Fibroblast of mammary gland (primary cell): ENCODE data around the gene PARP4.
"Not testable (repeated sequence)": the region's sequence is repeated elsewhere in the genome, so short reads cannot be mapped to it uniquely, and the experiment has no call there.

Experiments
- DNase-seq: peaks from one replicate; pipeline ENCODE4 v3.0.0-alpha.2; 2010; ENCODE audit warnings: low read depth
- H3K4me3 ChIP-seq: 2 replicates; pipeline ENCODE4 v1.5.1; 2011; ENCODE audit warnings: low read depth, mild to moderate bottlenecking, low read length, moderate library complexity; ENCODE audit not compliant: control insufficient read depth
- TF ChIP-seq, protein P1 (sequence below): conservative IDR thresholded peaks from 2 replicates; pipeline ENCODE4 v1.5.1; 2011; ENCODE audit warnings: low read depth, low read length, inconsistent platforms; ENCODE audit not compliant: control insufficient read depth, insufficient read depth

Gene PARP4

GRCh38 chr13:24491845-24492244 is 20.7 kb downstream of the PARP4 start:
- TF ChIP-seq, protein P1, sequence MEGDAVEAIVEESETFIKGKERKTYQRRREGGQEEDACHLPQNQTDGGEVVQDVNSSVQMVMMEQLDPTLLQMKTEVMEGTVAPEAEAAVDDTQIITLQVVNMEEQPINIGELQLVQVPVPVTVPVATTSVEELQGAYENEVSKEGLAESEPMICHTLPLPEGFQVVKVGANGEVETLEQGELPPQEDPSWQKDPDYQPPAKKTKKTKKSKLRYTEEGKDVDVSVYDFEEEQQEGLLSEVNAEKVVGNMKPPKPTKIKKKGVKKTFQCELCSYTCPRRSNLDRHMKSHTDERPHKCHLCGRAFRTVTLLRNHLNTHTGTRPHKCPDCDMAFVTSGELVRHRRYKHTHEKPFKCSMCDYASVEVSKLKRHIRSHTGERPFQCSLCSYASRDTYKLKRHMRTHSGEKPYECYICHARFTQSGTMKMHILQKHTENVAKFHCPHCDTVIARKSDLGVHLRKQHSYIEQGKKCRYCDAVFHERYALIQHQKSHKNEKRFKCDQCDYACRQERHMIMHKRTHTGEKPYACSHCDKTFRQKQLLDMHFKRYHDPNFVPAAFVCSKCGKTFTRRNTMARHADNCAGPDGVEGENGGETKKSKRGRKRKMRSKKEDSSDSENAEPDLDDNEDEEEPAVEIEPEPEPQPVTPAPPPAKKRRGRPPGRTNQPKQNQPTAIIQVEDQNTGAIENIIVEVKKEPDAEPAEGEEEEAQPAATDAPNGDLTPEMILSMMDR, result peak; percentile 7
- H3K4me3 ChIP-seq, result no peak overlapping the region
- no peak for DNase-seq

- no peak for DNase-seq
- no peak overlapping the region for H3K4me3 ChIP-seq
- TF ChIP-seq, protein P1, result no peak
Measured at GRCh38 chr13:24489721-24490120, 22.9 kb downstream of the PARP4 start.

GRCh38 chr13:24488092-24488491 is 24.5 kb downstream of the PARP4 start:
- H3K4me3 ChIP-seq, DNase-seq: not testable (repeated sequence)

GRCh38 chr13:24486017-24486657 is 26.4 kb downstream of the PARP4 start:
- DNase-seq, H3K4me3 ChIP-seq: not testable (repeated sequence)

- TF ChIP-seq, protein P1, result no peak
- H3K4me3 ChIP-seq, result no peak overlapping the region
- no peak for DNase-seq
Measured at GRCh38 chr13:24473686-24474085, 38.9 kb downstream of the PARP4 start.

- DNase-seq, H3K4me3 ChIP-seq: not testable (repeated sequence)
Measured at GRCh38 chr13:24472129-24472528, 40.4 kb downstream of the PARP4 start.

- no peak overlapping the region for H3K4me3 ChIP-seq
Measured at GRCh38 chr13:24463078-24463477, 49.5 kb downstream of the PARP4 start.

DNA sequence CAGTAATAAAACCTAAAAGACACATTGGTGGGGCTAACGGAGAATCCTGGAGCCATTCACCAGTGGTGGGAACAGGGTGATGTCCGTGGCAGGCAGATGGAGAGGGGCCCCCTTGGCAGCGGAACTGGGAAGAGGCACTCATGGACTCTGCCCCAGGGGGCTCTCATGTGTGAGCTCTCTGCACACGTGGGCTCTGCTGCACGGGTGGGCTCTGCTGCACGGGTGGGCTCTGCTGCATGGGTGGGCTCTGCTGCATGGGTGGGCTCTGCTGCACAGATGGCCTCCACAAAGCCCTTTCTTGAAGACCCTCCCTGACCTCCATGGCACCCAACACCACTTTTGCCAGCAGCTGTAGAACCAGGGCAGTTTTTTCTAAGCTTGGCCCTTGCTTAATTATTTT is 52.3 kb downstream of the PARP4 start:
- no peak for DNase-seq
- TF ChIP-seq, protein P1, result no peak
- H3K4me3 ChIP-seq, result no peak overlapping the region

More at GRCh38 chr13:24463078-24463477, 49.5 kb downstream of the PARP4 start:
- TF ChIP-seq, protein P1, result no peak
- DNase-seq, result no peak
